GM23338 (cell line): ENCODE data around the gene TRDMT1. TPM values are rescaled to one million over a fixed set of nuclear protein-coding genes. Genes with fewer than 3 reads are reported as not detected.

Source experiments
- ATAC-seq: fragments of 200-7000 bp; cut with Tn5 transposase; 3 replicates; pipeline ENCODE4 v1.9.1; 2020
- DNase-seq: peaks from one replicate; pipeline ENCODE4 v3.0.0-alpha.2; 2015; ENCODE audit warnings: low spot score
- H2AFZ ChIP-seq: fragments of 200-600 bp; sonication (generic); 2 replicates; pipeline ENCODE4 v1.8.0; 2016; ENCODE audit warnings: antibody characterized with exemption, mild to moderate bottlenecking, moderate library complexity
- H3F3A ChIP-seq: fragments of 200-600 bp; sonication (generic); replicated peaks from 2 replicates; pipeline ENCODE4 v1.8.0; 2017; ENCODE audit warnings: antibody characterized with exemption, mixed run types, low read depth
- H3K27ac ChIP-seq: fragments of 200-600 bp; sonication (generic); 2 replicates; pipeline ENCODE4 v1.6.1; 2016; ENCODE audit warnings: low read depth
- H3K27me3 ChIP-seq: fragments of 200-600 bp; sonication (generic); 2 replicates; pipeline ENCODE4 v1.8.0; 2016; ENCODE audit warnings: mild to moderate bottlenecking, mixed run types, moderate library complexity; ENCODE audit not compliant: insufficient read depth
- H3K36me3 ChIP-seq: fragments of 200-600 bp; sonication (generic); 2 replicates; pipeline ENCODE4 v1.8.0; 2016; ENCODE audit warnings: mild to moderate bottlenecking; ENCODE audit not compliant: insufficient read depth
- H3K4me1 ChIP-seq: fragments of 200-600 bp; sonication (generic); 2 replicates; pipeline ENCODE4 v1.8.0; 2016; ENCODE audit warnings: mild to moderate bottlenecking, moderate library complexity; ENCODE audit not compliant: insufficient read depth
- H3K4me2 ChIP-seq: fragments of 200-600 bp; sonication (generic); 2 replicates; pipeline ENCODE4 v1.7.1; 2017; ENCODE audit warnings: mixed run types
- H3K4me3 ChIP-seq: fragments of 200-600 bp; sonication (generic); 2 replicates; pipeline ENCODE4 v1.6.1; 2016; ENCODE audit warnings: mixed run types
- H3K79me2 ChIP-seq: fragments of 200-600 bp; sonication (generic); replicated peaks from 2 replicates; pipeline ENCODE4 v1.8.0; 2017; ENCODE audit warnings: mild to moderate bottlenecking; ENCODE audit not compliant: insufficient read depth
- H3K9me2 ChIP-seq: fragments of 200-600 bp; sonication (generic); 2 replicates; pipeline ENCODE4 v1.8.0; 2017; ENCODE audit not compliant: insufficient read depth
- H4K20me1 ChIP-seq: fragments of 200-600 bp; sonication (generic); replicated peaks from 2 replicates; pipeline ENCODE4 v1.8.0; 2017; ENCODE audit warnings: mild to moderate bottlenecking; ENCODE audit not compliant: insufficient read depth
- H3K27ac Mint-ChIP-seq: 2 replicates; pipeline ENCODE4 v1.8.0; 2020; ENCODE audit warnings: inconsistent platforms, mild to moderate bottlenecking, moderate library complexity, mixed read lengths
- H3K27me3 Mint-ChIP-seq: 3 replicates; pipeline ENCODE4 v1.8.0; 2022; ENCODE audit warnings: low read depth, mild to moderate bottlenecking, moderate library complexity, mixed read lengths, inconsistent platforms; ENCODE audit not compliant: insufficient read depth, poor library complexity
- H3K36me3 Mint-ChIP-seq: 3 replicates; pipeline ENCODE4 v1.8.0; 2021; ENCODE audit warnings: low read depth, mild to moderate bottlenecking, inconsistent platforms, moderate library complexity, mixed read lengths
- H3K4me1 Mint-ChIP-seq: 3 replicates; pipeline ENCODE4 v1.8.0; 2020; ENCODE audit warnings: mild to moderate bottlenecking, inconsistent platforms, mixed read lengths
- H3K4me3 Mint-ChIP-seq: 3 replicates; pipeline ENCODE4 v1.8.0; 2021; ENCODE audit warnings: moderate library complexity, mild to moderate bottlenecking, inconsistent platforms, mixed read lengths
- H3K9me3 Mint-ChIP-seq: 3 replicates; pipeline ENCODE4 v1.8.0; 2020; ENCODE audit warnings: moderate library complexity, mild to moderate bottlenecking, inconsistent platforms, mixed read lengths
- CREB1 ChIP-seq: fragments of 250-450 bp; sonication (Bioruptor Pico); IDR thresholded peaks from 2 replicates; pipeline ENCODE4 v1.5.0; 2020; ENCODE audit warnings: low read depth, mild to moderate bottlenecking, moderate library complexity
- CTCF ChIP-seq, 2 experiments: fragments of 200-600 bp in 1 of 2; sonication (generic) in 1 of 2; conservative IDR thresholded peaks; 2 replicates each; pipeline versions ENCODE4 v1.5.1 to v1.6.1; 2016 to 2017; ENCODE audit warnings: antibody characterized with exemption in 2 of 2, low read depth in 2 of 2, mild to moderate bottlenecking in 2 of 2, moderate library complexity in 1 of 2
- ETS1 ChIP-seq: IDR thresholded peaks from 2 replicates; pipeline ENCODE4 v1.6.1; 2016; ENCODE audit warnings: antibody characterized with exemption
- EZH2 ChIP-seq: fragments of 200-600 bp; sonication (generic); IDR thresholded peaks from one replicate; pipeline ENCODE4 v1.8.0; 2017; ENCODE audit warnings: antibody characterized with exemption, mild to moderate bottlenecking, low read depth; ENCODE audit not compliant: unreplicated experiment
- EZH2phosphoT487 ChIP-seq: fragments of 200-600 bp; sonication (generic); IDR thresholded peaks from one replicate; pipeline ENCODE4 v1.8.1; 2018; ENCODE audit warnings: antibody characterized with exemption; ENCODE audit not compliant: unreplicated experiment
- JUNB ChIP-seq: IDR thresholded peaks from one replicate; pipeline ENCODE4 v1.6.1; 2016; ENCODE audit warnings: antibody characterized with exemption; ENCODE audit not compliant: unreplicated experiment
- POLR2AphosphoS5 ChIP-seq: IDR thresholded peaks from 2 replicates; pipeline ENCODE4 v1.6.1; 2016; ENCODE audit warnings: antibody characterized with exemption, low read depth
- STAT1 ChIP-seq: IDR thresholded peaks from one replicate; pipeline ENCODE4 v1.6.1; 2016; ENCODE audit warnings: antibody characterized with exemption; ENCODE audit not compliant: unreplicated experiment
- ZNF114 ChIP-seq: fragments of 250-450 bp; sonication (Bioruptor Pico); IDR thresholded peaks from 2 replicates; pipeline ENCODE4 v1.5.0; 2020; ENCODE audit warnings: mild to moderate bottlenecking, moderate library complexity
- ZNF462 ChIP-seq: fragments of 250-450 bp; sonication (Bioruptor Pico); IDR thresholded peaks from 2 replicates; pipeline ENCODE4 v1.5.0; 2020; ENCODE audit warnings: mild to moderate bottlenecking, moderate library complexity
- polyA plus RNA-seq: library from polyadenylated mRNA; unstranded; fragments of >200 nt; fragmentation: Nextera tagmentation; extraction: Ambion mirVana; gene quantifications from 2 replicates; pipeline ENCODE4 v1.2.1, GENCODE V29; 2016
- total RNA-seq: library from RNA; depleted of rRNA; stranded (reverse); fragments of >200 nt; shearing (Covaris generic); gene quantifications from 2 replicates; pipeline ENCODE4 v1.2.3, GENCODE V29; 2014

TRDMT1 gene
- total and polyA plus RNA-seq, 2 experiments from 2014 or later, result 16.0 to 37.7 TPM

- no peaks in the 10 kb centered on the region for H3K4me1 ChIP-seq
- H3F3A ChIP-seq, result no peaks in the 10 kb centered on the region
- DNase-seq (no peak), ATAC-seq (no peak)
- no peak within 1 kb of the TSS for H3K4me3 ChIP-seq
- no peaks in the 10 kb centered on the region for H3K27me3 ChIP-seq
- Mint-ChIP-seq H3K9me3 (no peaks in the 10 kb centered on the region), H3K36me3 (no peaks in the 10 kb centered on the region), H3K4me1 (peaks cover 5% of the 10 kb centered on the region; the same call in 2 of the 3 replicates), H3K27ac (no peak within 1 kb of the TSS), H3K27me3 (no peaks in the 10 kb centered on the region), H3K4me3 (no peak within 1 kb of the TSS)
- TF ChIP-seq POLR2AphosphoS5 (no peak), CREB1 (CRISPR knock-in tag) (no peak), STAT1 (no peak), EZH2 (no peak), EZH2phosphoT487 (no peak), ETS1 (no peak), JUNB (no peak), ZNF114 (CRISPR knock-in tag) (no peak)
- no peak within 1 kb of the TSS for H3K27ac ChIP-seq
- no peaks in the 10 kb centered on the region for H3K36me3 ChIP-seq
- H4K20me1 ChIP-seq, result no peaks in the 10 kb centered on the region
- H2AFZ ChIP-seq, result no peak within 1 kb of the TSS
- no peak within 1 kb of the TSS for H3K4me2 ChIP-seq
- H3K79me2 ChIP-seq, result no peaks in the 10 kb centered on the region
- no peaks in the 10 kb centered on the region for H3K9me2 ChIP-seq
Observed at GRCh38 chr10:17129741-17130140, 71.7 kb downstream of the TRDMT1 start, which contains the start of gene CUBN. Gene CUBN (minus strand): TSS chr10:17129811. CDS start chr10:17129765, 46 bp downstream.

- H3K4me1 ChIP-seq, result no peaks in the 10 kb centered on the region
- no peaks in the 10 kb centered on the region for H3K27me3 ChIP-seq
- ATAC-seq, result no peak
- H2AFZ ChIP-seq, result no peak overlapping the region
- no peaks in the 10 kb centered on the region for H3F3A ChIP-seq
- H3K4me2 ChIP-seq, result no peak overlapping the region
- H3K4me3 ChIP-seq, result no peak overlapping the region
- no peaks in the 10 kb centered on the region for H3K9me3 Mint-ChIP-seq
- no peaks in the 10 kb centered on the region for H4K20me1 ChIP-seq
- no peaks in the 10 kb centered on the region for H3K36me3 Mint-ChIP-seq
- H3K4me1 Mint-ChIP-seq, result peaks cover 12% of the 10 kb centered on the region
- no peaks in the 10 kb centered on the region for H3K36me3 ChIP-seq
- H3K27ac Mint-ChIP-seq, result no peak overlapping the region
- no peak overlapping the region for H3K27ac ChIP-seq
- H3K27me3 Mint-ChIP-seq, result no peaks in the 10 kb centered on the region
- H3K9me2 ChIP-seq, result no peaks in the 10 kb centered on the region
- no peak for DNase-seq
- no peaks in the 10 kb centered on the region for H3K79me2 ChIP-seq
- H3K4me3 Mint-ChIP-seq, result no peak overlapping the region
- TF ChIP-seq ETS1 (no peak), CREB1 (CRISPR knock-in tag) (no peak), POLR2AphosphoS5 (no peak), CTCF (conservative IDR thresholded peaks at IDR 0.05; ENCODE audit: low read depth in 2 of 2) (no peak), ZNF462 (no peak), EZH2phosphoT487 (no peak)
Observed at GRCh38 chr10:17128261-17128660, 73.2 kb downstream of the TRDMT1 start.
